ENCODE measurements around the gene CEP120. TPM values are rescaled to one million over a fixed set of nuclear protein-coding genes. Genes with fewer than 3 reads are reported as not detected.
"Not testable (repeated sequence)": the region's sequence is repeated elsewhere in the genome, so short reads cannot be mapped to it uniquely, and the experiment has no call there.

Gene CEP120
- total RNA-seq, 1 donor from 2014 or later, result 42.0 TPM

DNA sequence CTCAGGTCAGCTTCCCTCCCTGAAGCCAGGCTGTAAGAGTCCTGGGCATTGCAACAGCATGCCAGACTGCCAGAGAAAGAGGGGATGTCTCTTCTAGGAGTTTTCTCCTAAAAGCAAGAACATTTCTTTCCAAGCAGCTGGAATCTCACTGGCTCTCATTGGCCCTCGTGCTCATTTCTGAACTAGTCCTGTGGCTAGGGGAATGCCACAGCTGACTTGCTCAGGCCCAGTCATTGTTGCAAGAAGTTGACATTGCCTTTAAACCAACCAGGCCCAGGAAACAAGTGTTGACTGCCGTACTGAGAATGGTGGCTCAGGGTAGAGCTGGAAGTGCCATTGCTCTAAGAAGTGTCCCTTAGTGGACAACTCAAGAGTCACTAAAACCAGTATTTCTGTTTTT is 15.0 kb upstream of the CEP120 start:
- DNase-seq, result no peak

DNA sequence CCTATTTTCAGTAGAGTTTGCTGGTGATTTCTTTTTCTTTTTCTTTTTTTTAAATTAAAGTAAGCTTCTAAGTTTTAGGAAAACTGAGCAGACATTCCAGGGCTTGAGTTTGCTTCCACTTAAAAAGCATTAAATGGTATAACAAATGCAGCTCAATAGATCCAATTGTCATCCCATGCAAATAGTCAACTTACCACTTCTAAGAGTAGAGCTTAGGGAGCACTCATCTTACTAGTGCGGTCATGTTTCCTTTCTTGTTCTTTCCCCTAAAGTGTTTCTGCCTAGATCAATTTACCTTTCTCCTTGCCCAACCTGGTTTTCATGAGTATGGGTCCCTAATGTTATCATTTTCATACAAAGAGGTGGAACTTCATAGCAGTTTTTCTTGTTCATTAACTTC is 13.0 kb upstream of the CEP120 start:
- DNase-seq, result no peak

DNA sequence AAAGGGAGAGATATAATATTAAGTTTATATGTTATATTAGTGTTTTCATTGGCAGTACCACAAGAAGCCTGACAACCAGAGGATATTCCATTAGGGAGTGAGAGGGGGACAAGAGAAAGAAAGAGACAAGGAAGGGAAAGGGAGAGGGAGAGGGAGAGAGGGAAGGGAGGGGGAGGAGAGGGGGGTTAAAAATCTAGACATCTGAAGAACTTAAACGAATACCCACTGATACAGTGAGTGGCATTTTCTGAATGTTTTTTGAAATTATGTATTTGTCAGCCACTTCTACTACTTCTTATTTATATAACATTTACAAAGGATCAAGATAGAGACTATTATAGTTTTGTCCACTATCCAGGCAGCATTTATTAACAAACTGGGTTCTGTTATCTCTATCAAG is 11.6 kb upstream of the CEP120 start:
- no peak for DNase-seq

DNA sequence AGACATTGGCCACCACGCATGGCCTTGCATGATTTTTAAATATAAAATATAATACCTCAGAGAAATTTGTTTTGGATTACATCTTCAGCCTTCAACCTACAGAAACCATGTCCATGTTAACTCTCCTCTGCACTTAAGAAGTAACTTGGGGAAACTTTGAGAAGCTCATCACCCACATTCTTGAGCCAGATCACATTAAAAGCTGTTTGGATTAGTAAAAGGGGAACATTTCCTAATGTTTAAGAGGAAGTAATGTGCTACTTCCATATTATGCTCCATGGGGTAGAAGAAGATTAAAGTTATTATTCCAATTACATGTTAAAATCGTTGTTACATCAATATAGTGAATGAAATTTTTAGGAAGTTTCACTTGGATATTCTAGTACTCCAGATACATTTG is 10.4 kb upstream of the CEP120 start:
- no peak for DNase-seq

DNA sequence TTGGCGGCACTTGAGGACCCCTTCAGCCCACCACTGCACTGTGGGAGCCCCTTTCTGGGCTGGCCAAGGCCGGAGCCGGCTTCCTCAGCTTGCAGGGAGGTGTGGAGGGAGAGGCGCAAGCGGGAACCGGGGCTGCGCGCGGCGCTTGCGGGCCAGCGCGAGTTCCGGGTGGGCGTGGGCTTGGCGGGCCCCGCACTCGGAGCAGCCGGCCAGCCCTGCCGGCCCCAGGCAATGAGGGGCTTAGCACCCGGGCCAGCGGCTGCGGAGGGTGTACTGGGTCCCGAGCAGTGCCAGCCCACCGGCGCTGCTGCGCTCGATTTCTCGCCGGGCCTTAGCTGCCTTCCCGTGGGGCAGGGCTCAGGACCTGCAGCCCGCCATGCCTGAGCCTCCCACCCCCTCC is 7.2 kb upstream of the CEP120 start:
- not testable (repeated sequence) for DNase-seq

DNA sequence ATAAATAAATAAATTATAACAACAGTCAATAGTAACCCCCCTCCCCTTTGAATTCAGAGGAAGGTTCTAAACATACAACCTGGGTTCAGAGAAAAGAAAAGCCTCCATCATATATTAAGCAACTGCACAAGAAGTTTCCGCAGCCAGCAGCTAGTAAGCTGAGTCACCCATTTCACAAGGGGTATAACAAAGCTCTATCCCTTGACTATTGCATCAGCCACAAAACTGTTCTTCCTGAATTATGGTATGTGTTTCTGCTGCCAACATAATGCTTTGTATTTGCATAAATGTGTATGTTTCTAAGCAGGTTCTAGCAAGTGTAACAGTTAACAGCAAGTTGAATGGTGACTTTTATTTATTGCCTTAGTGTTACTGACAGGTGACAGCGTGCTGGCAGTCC is 6.8 kb upstream of the CEP120 start:
- no peak for DNase-seq

DNA sequence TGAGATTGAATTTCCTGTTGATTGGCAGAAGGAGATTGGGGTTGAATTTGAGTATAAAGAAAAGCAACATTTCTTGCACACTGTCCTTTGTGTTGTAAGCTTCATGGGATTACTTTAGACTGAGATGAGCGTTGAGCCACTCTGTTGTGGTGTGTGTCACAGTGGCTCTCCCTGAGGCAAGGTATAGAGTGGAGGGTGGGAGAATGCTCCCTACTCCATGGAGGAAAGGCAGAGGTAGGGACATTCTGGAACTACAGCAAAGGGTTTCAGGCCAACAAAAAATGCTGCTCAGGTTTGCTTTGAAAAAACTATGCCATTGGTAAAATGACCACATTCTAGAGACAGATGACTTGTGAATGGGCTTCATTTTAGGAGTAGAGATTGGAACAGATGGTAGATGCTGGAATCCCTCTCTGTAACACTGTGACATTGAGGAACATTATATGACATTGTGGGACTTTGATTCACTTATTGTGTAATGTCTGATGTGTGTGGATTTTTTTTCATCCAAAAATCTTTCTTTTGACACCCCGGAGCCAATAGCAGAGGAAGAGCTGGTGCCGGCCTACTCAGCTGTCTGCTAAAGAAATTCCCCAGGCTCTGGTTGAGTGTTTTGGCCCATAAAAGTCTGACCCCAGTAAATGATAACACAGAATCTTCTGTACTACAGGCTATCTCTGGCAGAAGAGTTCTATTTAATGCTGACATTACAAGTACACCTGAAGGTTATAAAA is 6.2 kb upstream of the CEP120 start:
- no peak for DNase-seq

DNA sequence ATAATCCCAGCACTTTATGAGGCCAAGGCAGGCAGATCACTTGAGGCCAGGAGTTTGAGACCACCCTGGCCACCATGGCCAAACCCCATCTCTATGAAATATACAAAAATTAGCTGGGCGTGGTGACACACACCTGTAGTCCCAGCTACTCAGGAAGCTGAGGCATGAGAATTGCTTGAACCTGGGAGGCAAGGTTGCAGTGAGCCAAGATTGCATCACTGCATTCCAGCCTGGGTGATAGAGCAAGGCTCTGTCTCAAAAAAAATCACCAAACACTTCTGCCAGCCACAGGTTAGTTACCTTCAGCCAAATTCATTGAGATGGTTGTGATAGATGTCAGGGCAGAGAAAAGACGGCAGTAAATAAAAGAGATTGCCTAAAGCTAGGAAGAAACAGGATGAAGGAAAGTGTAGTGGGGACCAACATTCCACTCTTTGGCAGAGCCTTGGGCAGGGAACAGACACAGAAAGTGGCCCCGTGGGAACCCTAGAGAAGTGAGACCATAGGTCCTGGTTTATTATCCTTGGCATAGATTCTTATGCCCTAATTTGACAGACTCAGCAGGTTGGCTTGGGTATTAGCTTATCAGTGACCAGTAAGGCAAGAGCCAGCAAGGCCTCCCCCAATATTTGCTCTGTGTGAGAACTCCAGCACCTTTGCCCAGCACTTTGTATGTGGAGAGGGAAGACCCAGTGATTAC is 5.5 kb upstream of the CEP120 start:
- DNase-seq, result no peak

DNA sequence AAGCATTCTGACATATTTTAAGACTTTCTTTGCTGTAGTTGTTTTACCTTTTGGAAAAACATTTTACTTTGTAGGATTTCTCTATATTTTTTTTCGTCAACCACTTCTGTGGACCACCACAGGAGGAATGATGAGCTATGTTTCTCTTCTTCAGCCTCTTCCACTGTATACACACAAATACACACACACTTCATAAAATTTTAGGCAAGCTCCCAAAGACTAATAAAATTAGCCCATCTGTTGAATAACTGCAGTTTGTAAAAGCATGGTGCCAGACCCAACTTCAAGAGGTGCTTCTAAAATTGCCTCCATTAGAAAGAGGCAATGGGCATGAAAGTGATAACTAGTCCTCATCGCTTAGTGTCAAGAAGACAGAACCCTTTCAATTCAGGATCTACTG is 4.1 kb upstream of the CEP120 start:
- no peak for DNase-seq

DNA sequence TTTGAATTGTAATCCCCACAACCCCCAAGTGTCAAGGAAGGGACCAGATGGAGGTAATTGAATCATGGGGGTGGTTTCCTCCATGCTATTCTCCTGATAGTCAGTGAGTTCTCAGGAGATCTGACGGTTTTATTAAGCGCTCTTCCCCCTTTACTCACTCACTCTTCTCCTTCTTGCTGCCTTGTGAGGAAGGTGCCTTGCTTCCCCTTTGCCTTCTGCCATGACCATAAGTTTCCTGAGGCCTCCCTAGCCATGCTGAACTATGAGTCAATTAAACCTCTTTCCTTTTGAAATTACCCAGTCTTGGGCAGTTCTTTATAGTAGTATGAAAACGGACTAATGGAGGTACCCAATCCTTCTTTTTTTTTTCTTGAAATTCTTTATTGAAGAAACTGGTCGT is 2.2 kb upstream of the CEP120 start:
- no peak for DNase-seq

DNA sequence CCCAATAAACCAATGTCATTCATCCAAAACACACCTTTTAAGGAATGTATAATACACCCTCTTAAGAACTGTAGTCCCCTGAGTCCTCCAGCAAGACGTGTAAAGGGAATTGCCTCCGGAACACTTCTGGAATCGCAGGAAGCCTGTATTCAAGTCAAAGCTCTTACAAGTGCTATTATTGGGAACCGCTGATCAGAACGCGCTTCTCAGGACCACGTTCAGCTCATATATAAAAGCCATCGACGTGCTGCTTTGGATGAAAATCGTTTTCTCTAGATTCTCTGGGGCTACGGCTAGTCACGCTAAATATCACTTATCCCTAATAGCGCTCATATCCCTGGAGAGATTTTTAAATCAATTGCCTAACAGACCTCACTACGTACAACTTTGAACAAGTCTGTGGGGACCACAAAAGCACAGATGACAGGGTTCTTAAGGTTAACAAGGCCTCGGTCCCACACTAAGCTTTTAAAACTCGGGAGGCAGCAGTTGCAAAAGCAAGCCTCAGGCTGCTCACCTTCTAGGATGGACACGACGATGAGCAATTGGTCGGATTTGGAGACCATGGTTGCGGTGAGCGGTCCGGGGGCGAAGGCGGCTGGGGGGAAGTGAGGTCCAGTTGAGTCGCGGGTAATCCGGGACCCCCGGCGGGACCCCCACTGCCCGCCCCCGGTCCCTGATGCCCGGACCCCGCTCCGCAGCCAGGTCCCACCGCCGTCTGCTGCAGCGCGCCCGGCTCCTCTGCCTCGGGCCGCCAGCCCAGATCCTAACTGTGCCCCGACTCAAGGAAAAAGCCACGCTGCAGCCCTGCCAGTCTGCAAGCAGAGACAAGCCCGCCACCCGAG is 548 bp downstream of the CEP120 start:
- peak; percentile 42 for DNase-seq

DNA sequence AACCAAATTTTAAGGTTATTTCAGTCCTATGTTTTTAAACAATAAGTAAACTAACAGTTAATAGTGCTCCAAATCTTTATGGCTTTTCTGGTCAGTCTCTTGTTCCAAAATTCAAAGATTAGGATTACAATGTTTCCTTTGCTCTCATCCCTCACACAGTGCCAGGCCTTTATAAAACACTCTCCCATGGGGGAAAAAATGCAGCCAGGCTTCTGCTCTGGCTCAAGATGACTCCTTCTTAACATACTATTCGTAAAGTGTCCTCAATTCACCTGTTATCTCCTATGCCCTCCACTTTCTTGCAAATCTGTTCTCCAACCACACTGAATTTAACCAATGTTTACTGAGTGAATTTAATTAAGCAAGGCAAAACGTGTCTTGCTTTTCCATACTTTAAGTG is 1.4 kb downstream of the CEP120 start:
- DNase-seq, result no peak

DNA sequence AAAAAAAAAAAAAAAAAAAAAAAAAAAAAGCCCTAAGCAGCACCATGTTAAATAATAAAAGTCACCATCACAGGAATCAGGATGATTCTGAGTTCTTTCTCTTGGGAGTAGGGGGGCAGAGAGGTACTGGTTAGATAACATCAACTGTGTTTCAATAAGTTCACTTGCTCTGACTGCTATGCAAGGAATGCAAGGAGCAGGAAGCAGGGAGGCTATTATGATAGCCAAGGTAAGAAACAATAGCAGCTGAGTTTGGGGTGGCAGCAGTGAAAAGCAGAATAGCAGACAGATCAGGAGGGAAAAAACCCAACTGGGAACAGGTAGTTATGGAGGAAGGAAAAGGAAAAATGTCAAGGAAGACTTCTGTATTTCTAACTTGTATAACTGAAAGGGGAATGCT is 8.2 kb downstream of the CEP120 start:
- DNase-seq, result no peak

DNA sequence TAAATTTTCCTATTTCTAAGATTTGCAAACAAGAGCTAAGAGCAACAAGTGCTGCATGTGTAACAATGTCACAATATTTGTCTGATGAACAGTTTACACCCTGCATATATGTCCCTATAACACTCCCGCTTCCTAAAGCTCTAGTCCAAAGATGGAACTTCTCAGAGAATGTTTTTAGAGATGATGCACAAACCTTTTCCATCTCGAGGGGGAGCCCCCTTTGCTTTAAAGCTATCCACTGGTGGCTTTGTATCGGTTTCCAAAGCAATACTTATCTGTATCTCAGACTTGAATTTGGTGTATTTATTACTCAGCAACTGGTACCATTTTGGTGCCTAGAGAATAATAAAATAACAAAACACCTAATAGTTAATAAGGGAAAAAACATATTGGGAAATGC is 11.0 kb downstream of the CEP120 start:
- no peak for DNase-seq

DNA sequence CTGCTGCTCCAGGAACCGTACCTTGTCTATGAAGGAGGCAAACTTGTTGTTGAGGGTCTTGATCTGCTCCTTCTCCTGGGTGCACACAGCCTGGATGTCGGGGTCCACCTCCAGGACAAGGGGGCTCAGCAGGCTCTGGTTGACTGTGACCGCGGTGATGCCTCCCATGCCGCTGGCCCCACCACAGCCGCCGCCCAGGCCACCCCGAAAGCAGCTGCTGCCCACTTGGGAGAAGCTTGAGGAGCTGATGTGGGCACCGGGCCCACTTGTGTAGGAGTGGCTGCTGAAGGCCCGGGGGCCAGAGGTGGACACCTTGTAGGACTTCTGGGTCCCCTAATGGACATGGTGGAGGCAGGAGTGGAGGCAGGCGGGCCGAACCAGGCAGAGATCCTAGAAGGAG is 21.2 kb downstream of the CEP120 start:
- not testable (repeated sequence) for DNase-seq

DNA sequence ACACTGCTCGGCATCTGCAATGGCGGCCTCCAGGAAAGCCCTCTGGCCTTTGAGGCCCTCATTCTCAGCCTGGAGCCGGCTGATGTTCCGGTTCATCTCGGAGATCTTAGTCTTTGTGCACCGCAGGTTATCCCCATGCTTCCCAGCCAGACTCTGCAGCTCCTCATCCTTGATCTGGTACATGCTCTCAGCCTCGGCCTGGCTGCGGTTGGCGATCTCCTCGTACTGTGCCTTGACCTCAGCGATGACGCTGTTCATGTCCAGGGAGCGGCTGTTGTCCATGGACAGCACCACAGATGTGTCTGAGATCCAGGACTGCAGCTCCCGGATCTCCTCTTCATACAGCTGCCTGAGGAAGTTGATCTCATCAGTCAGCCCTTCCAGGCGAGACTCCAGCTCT is 21.9 kb downstream of the CEP120 start:
- DNase-seq, result no peak

DNA sequence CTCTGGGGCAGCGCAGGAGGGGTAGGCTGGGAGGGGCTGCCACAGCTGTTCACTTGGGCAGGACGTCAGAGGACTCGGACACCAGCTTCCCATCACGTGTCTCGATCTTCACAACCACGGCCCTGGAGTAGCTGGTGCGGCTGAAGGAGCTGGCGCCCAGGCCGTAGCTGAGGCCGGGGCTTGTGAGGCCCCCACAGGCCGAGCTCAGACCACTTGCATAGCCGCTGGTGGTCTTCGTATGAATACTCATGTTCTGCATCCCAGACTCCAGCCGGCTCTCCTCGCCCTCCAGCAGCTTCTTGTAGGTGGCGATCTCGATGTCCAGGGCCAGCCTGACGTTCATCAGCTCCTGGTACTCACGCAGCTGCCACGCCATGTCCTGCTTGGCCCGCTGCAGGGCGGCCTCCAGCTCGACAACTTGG is 22.3 kb downstream of the CEP120 start:
- DNase-seq, result not testable (repeated sequence)

DNA sequence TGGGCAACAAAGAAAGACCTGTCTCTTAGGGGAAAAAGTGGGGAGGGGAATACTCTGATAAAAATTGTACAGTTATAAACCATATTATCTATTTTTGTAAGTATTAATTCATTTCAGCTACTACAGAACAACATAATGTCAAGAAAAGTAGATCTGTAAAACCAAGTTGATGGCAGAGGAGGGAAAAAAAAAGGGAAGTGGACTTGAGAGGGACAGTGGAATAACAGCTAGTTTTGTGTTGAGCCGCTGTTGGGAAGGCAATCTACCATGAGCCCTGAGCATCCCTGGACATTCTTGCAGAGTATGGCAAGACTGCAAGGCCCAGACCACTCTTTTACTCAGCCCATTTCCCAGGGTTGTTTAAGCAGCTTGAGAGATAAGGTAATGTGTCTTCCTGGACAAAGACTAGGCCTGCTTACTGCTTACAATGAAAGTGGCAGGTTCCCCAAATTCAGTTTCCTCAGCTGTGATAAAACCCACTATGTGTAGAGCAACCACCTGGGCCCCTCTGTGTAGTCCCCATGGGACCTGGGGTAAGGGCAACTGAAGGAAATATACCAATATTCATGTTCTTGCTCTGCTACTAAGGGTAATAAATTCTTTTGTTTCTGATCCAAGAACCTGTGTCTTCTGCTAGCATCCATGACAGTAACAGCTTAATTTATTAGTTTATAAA is 25.0 kb downstream of the CEP120 start:
- no peak for DNase-seq

DNA sequence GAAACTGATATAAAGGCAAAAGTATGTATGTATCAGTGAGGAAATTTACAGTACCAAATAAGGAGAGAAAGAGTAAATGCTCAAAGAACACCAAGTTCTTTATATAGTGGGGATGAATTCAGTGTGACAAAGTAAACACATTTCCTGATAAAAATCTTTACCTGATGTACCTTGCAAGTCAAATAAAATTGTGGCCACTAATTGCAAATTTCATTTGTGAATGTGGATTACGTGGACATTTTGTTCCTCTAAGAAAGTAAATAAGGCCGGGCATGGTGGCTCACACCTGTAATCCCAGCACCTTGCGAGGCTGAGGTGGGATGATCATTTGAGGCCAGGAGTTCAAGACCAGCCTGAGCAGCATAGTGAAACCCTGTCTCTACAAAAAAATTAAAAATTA is 25.7 kb downstream of the CEP120 start:
- DNase-seq, result no peak

DNA sequence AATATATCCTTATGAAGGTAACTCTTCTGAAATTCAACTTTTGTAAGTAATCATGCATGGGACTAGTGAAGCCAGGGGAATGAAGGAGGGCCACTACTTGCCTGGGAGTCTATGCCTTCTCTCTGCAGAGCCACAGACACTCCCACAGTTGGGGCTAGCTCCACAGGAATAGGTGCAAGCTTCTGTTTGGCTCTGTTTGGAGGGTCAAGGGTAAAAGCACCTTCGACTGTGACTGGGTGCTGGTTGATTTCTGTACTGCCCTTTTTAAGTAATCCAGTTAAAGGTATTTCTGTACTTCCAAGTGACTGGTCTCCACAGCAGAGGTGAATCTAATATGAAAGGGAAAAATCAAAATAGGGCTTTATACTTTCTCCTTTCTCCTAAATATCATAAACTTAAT is 32.2 kb downstream of the CEP120 start:
- DNase-seq, result no peak

DNA sequence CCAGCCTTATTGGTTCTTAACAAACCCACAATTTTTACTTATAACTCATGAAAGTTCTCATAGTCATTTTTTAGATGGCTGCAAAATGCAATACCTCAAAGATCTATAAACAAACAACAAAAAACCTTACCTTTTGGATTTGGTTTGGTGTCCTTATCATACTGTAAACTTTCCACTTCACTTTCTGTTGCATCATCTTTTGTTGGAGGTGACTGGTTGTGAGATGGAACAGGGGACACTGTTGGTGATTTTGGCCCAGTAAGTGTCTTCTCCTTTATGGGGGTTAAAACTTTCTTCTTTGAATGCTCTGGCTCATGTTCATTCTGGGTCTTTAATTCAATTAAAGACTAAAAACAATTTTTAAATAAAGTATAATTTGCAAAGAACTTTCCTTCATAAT is 33.4 kb downstream of the CEP120 start:
- DNase-seq, result no peak

DNA sequence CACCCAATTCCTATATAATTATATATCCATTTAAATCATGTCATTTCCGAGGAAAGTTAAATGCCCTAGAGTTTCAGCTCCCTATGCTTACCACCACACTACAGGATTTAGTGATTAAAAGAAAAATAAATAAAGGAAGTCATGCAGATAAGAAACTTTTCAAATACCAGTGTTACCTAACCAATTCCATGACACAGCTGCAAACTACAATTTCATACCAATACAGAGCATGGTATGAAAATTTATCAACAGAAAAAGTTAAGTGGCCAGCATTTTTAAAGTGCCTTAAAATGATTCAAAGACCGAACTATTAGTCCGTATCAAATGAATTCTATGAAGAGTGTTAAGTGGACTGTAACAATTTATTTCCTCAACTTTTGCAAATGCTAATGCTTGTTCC is 35.9 kb downstream of the CEP120 start:
- no peak for DNase-seq

DNA sequence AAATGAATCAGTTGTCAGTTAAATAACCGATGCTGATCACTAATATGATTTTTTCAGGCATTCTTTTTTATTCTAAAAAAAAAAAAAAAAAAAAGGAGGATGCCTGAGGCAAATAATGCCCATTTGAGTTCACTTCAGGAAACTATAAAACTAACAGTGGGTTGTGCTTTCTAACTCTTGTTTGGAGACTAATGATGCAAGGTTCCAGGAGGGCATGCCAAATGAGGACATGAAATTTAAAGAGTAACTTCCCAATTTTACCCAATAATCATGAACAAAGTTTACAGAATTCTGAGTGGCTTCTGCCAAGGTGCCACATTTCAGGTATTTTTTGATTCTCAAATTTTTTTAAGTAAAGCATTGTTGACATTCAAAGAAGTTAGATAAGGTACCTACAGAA is 41.0 kb downstream of the CEP120 start:
- DNase-seq, result no peak

Measured in occipital lobe (tissue), 2 donors.